ENCODE results near the gene SMAD9.
"Not testable (repeated sequence)": the region's sequence is repeated elsewhere in the genome, so short reads cannot be mapped to it uniquely, and the experiment has no call there.

The SMAD9 gene

GRCh38 chr13:36912369-36912768 is 7.7 kb downstream of the SMAD9 start:
- no peak for DNase-seq (ENCODE audit: low spot score)

- DNase-seq (ENCODE audit: low spot score): no peak
Observed at GRCh38 chr13:36910545-36910944, 9.5 kb downstream of the SMAD9 start.

GRCh38 chr13:36907821-36908220 is 12.2 kb downstream of the SMAD9 start:
- no peak for DNase-seq (ENCODE audit: low spot score)

- DNase-seq (ENCODE audit: low spot score): no peak
Observed at GRCh38 chr13:36907266-36907665, 12.8 kb downstream of the SMAD9 start.

GRCh38 chr13:36905944-36906343 is 14.1 kb downstream of the SMAD9 start:
- no peak for DNase-seq (ENCODE audit: low spot score)

GRCh38 chr13:36903925-36904595 is 16.0 kb downstream of the SMAD9 start:
- no peak for DNase-seq (ENCODE audit: low spot score)

GRCh38 chr13:36897054-36897616 is 22.9 kb downstream of the SMAD9 start:
- DNase-seq (ENCODE audit: low spot score): no peak

GRCh38 chr13:36891752-36892151 is 28.3 kb downstream of the SMAD9 start:
- DNase-seq (ENCODE audit: low spot score): no peak

GRCh38 chr13:36888645-36889044 is 31.4 kb downstream of the SMAD9 start:
- no peak for DNase-seq (ENCODE audit: low spot score)

GRCh38 chr13:36887758-36888521 is 32.1 kb downstream of the SMAD9 start:
- DNase-seq (ENCODE audit: low spot score): no peak

- DNase-seq (ENCODE audit: low spot score): no peak
Observed at GRCh38 chr13:36885901-36886300, 34.1 kb downstream of the SMAD9 start.

- no peak for DNase-seq (ENCODE audit: low spot score)
Observed at GRCh38 chr13:36884235-36884634, 35.8 kb downstream of the SMAD9 start.

- no peak for DNase-seq (ENCODE audit: low spot score)
Observed at GRCh38 chr13:36883824-36884223, 36.2 kb downstream of the SMAD9 start.

GRCh38 chr13:36883392-36883791 is 36.6 kb downstream of the SMAD9 start:
- DNase-seq (ENCODE audit: low spot score): not testable (repeated sequence)

- no peak for DNase-seq (ENCODE audit: low spot score)
Observed at GRCh38 chr13:36882829-36883390, 37.1 kb downstream of the SMAD9 start.

- DNase-seq (ENCODE audit: low spot score): no peak
Observed at GRCh38 chr13:36880961-36881360, 39.1 kb downstream of the SMAD9 start.

- no peak for DNase-seq (ENCODE audit: low spot score)
Observed at GRCh38 chr13:36879218-36879938, 40.7 kb downstream of the SMAD9 start.

- no peak for DNase-seq (ENCODE audit: low spot score)
Observed at GRCh38 chr13:36875961-36876360, 44.1 kb downstream of the SMAD9 start.

GRCh38 chr13:36875431-36875830 is 44.6 kb downstream of the SMAD9 start:
- DNase-seq (ENCODE audit: low spot score): no peak

GRCh38 chr13:36872621-36873020 is 47.4 kb downstream of the SMAD9 start:
- DNase-seq (ENCODE audit: low spot score): no peak

- DNase-seq (ENCODE audit: low spot score): no peak
Observed at GRCh38 chr13:36870050-36870692, 49.9 kb downstream of the SMAD9 start.

GRCh38 chr13:36866232-36866631 is 53.8 kb downstream of the SMAD9 start:
- no peak for DNase-seq (ENCODE audit: low spot score)
